Keratinocyte (primary cell): ENCODE data around the gene PLEKHS1. TPM values are rescaled to one million over a fixed set of nuclear protein-coding genes. Genes with fewer than 3 reads are reported as not detected.

ENCODE experiments used
- DNase-seq: peaks from one replicate; pipeline ENCODE4 v3.0.0-alpha.2; 2011; ENCODE audit warnings: low read depth, missing footprints, low spot score
- FAIRE-seq: peaks from 2 replicates; lab custom pipeline; 2011; peaks lifted over from hg19 to GRCh38; lab: Jason Lieb, UNC
- H2AFZ ChIP-seq: 2 replicates; pipeline ENCODE4 v1.6.0; 2012; ENCODE audit warnings: low read length, control low read depth, inconsistent platforms; ENCODE audit not compliant: control insufficient read depth
- H3K27ac ChIP-seq: 2 replicates; pipeline ENCODE4 v1.5.1; 2011; ENCODE audit warnings: low read length; ENCODE audit not compliant: control insufficient read depth, insufficient read depth
- H3K27me3 ChIP-seq: 3 replicates; pipeline ENCODE4 v1.6.0; 2011; ENCODE audit warnings: low read length; ENCODE audit not compliant: control insufficient read depth, insufficient read depth; ENCODE audit errors: extremely low read depth
- H3K36me3 ChIP-seq, 2 experiments: 2 replicates in 1 of 2; 3 replicates in 1 of 2; pipeline ENCODE4 v1.5.1; 2011; ENCODE audit warnings: low read length in 2 of 2, mild to moderate bottlenecking in 1 of 2; ENCODE audit not compliant: control insufficient read depth in 2 of 2, insufficient read depth in 2 of 2; ENCODE audit errors: extremely low read depth in 1 of 2
- H3K4me1 ChIP-seq: 3 replicates; pipeline ENCODE4 v1.5.1; 2011; ENCODE audit warnings: low read length; ENCODE audit not compliant: control insufficient read depth, insufficient read depth; ENCODE audit errors: extremely low read depth
- H3K4me2 ChIP-seq: 3 replicates; pipeline ENCODE4 v1.6.0; 2011; ENCODE audit warnings: low read depth, low read length; ENCODE audit not compliant: control insufficient read depth, insufficient read depth; ENCODE audit errors: extremely low read depth
- H3K4me3 ChIP-seq, 3 experiments: fragments of 200-600 bp in 1 of 3; sonication (generic) in 1 of 3; 2 replicates in 2 of 3; 3 replicates in 1 of 3; pipeline ENCODE4 v1.5.1; 2011 to 2016; ENCODE audit warnings: low read length in 3 of 3, mild to moderate bottlenecking in 3 of 3, control low read depth in 2 of 3, inconsistent platforms in 1 of 3, low read depth in 1 of 3, mixed read lengths in 1 of 3, mixed run types in 1 of 3, moderate library complexity in 1 of 3; ENCODE audit not compliant: control insufficient read depth in 2 of 3, insufficient read depth in 2 of 3; ENCODE audit errors: extremely low read depth in 1 of 3
- H3K79me2 ChIP-seq: 2 replicates; pipeline ENCODE4 v1.6.0; 2012; ENCODE audit warnings: low read length; ENCODE audit not compliant: control insufficient read depth, insufficient read depth
- H3K9ac ChIP-seq: 3 replicates; pipeline ENCODE4 v1.6.0; 2011; ENCODE audit warnings: low read length; ENCODE audit not compliant: control insufficient read depth, insufficient read depth; ENCODE audit errors: extremely low read depth
- H3K9me1 ChIP-seq: 3 replicates; pipeline ENCODE4 v1.6.0; 2011; ENCODE audit warnings: low read length; ENCODE audit not compliant: control insufficient read depth, insufficient read depth; ENCODE audit errors: extremely low read depth
- H3K9me3 ChIP-seq: 2 replicates; pipeline ENCODE4 v1.5.1; 2012; ENCODE audit warnings: low read depth, low read length; ENCODE audit not compliant: control insufficient read depth
- H4K20me1 ChIP-seq: 3 replicates; pipeline ENCODE4 v1.6.0; 2011; ENCODE audit warnings: low read length; ENCODE audit not compliant: control insufficient read depth, insufficient read depth; ENCODE audit errors: extremely low read depth
- CTCF ChIP-seq, 3 experiments: IDR thresholded peaks in 1 of 3; conservative IDR thresholded peaks in 1 of 3; optimal IDR thresholded peaks in 1 of 3; 2 replicates in 2 of 3; 3 replicates in 1 of 3; pipeline versions ENCODE3 to v1.5.1; 2011; ENCODE audit warnings: low read length in 3 of 3, mild to moderate bottlenecking in 3 of 3, moderate library complexity in 2 of 3, control low read depth in 1 of 3, inconsistent platforms in 1 of 3; ENCODE audit not compliant: insufficient read depth in 2 of 3; ENCODE audit errors: extremely low read depth in 1 of 3
- EZH2 ChIP-seq: IDR thresholded peaks from one replicate; pipeline ENCODE4 v1.6.1; 2012; ENCODE audit warnings: inconsistent platforms, mild to moderate bottlenecking, low read length, moderate library complexity
- dilution Hi-C: fragments of 300-500 bp; cut with MboI; formaldehyde crosslinking; loops from one replicate; pipeline ENCODE4 v1.7.0; 2020; ENCODE audit warnings: low sequenced_read_pairs; ENCODE audit not compliant: extremely low pct_ligation_motif_present
- polyA plus RNA-seq, 5 experiments: library from polyadenylated mRNA; depleted of rRNA in 3 of 5; stranded (reverse) in 3 of 5; stranded (forward) in 1 of 5; unstranded in 1 of 5; fragments of >200 nt; gene quantifications; 1 replicate in 1 of 5; 2 replicates in 3 of 5; 3 replicates in 1 of 5; pipeline versions ENCODE4 v1.2.1 to v1.2.3, GENCODE V29; 2011 to 2012; ENCODE audit warnings: missing spikeins in 2 of 5, low read depth in 1 of 5, low replicate concordance in 1 of 5

PLEKHS1 gene
- polyA plus RNA-seq, 1 donor (not counting 4 experiments of a cell fraction or from before 2014, with no cell fraction given) = not detected

- Histone ChIP-seq H3K79me2 (no peaks in the 10 kb centered on the region), H3K9ac (no peak overlapping the region), H4K20me1 (no peaks in the 10 kb centered on the region), H3K4me2 (no peak overlapping the region), H3K36me3 (no peaks in the 10 kb centered on the region), H3K9me1 (no peaks in the 10 kb centered on the region), H3K9me3 (no peaks in the 10 kb centered on the region), H3K27ac (no peak overlapping the region), H3K4me1 (no peaks in the 10 kb centered on the region), H3K27me3 (no peaks in the 10 kb centered on the region), H3K4me3 (no peak overlapping the region), H2AFZ (no peak overlapping the region)
- TF ChIP-seq EZH2 (no peak), CTCF (optimal IDR thresholded peaks at IDR 0.05 in 1 of 3, IDR thresholded peaks at IDR 0.05 in 1 of 3, conservative IDR thresholded peaks at IDR 0.05 in 1 of 3; ENCODE audit: extremely low read depth in 1 of 3, insufficient read depth in 2 of 3, low read length in 3 of 3) (no peak)
- FAIRE-seq (no peak), DNase-seq (no peak)
- dilution Hi-C loops = no loop called here
Measured at GRCh38 chr10:113822174-113822573, 70.7 kb downstream of the PLEKHS1 start.

- H3K79me2 ChIP-seq = no peaks in the 10 kb centered on the region
- H3K9ac ChIP-seq = no peak overlapping the region
- no peaks in the 10 kb centered on the region for H3K9me1 ChIP-seq
- H3K27ac ChIP-seq = no peak overlapping the region
- no peaks in the 10 kb centered on the region for H4K20me1 ChIP-seq
- no peaks in the 10 kb centered on the region for H3K4me1 ChIP-seq
- no peaks in the 10 kb centered on the region for H3K36me3 ChIP-seq
- no peak for DNase-seq
- no peak for FAIRE-seq
- H3K4me3 ChIP-seq = no peak overlapping the region
- H3K9me3 ChIP-seq = no peaks in the 10 kb centered on the region
- no peak overlapping the region for H2AFZ ChIP-seq
- no peaks in the 10 kb centered on the region for H3K27me3 ChIP-seq
- TF ChIP-seq EZH2 = no peak
- TF ChIP-seq CTCF (optimal IDR thresholded peaks at IDR 0.05 in 1 of 3, IDR thresholded peaks at IDR 0.05 in 1 of 3, conservative IDR thresholded peaks at IDR 0.05 in 1 of 3; ENCODE audit: extremely low read depth in 1 of 3, insufficient read depth in 2 of 3, low read length in 3 of 3) = no peak
- H3K4me2 ChIP-seq = no peak overlapping the region
- dilution Hi-C loops = no loop called here
Measured at GRCh38 chr10:113823389-113823788, 71.9 kb downstream of the PLEKHS1 start.
